Measurements from ENCODE around the gene BPIFB2.

The BPIFB2 gene

DNA sequence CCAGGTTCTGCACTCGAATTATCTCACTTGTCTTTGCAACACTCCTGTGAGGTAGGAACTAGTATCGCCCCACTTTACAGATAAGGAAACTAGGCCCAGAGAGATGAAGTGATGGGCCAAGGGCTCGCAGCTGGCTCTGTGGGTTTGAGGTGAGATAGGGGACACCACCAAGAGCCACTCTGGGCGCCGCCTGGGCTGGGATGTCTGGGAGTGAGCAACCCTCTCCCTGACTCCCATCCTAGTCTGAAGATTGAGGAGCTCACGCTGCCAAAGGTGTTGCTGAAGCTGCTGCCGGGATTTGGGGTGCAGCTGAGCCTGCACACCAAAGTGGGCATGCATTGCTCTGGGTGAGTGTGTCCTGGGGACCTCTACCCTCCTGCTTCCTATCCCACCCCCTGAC, 51.6 kb downstream of the BPIFB2 start:
- Mint-ChIP-seq H3K36me3 (ENCODE audit: low read depth) (no peaks in the 10 kb centered on the region), H3K27me3 (no peaks in the 10 kb centered on the region)
- intact Hi-C loops (cut with micrococcal nuclease) = no loop called here

DNA sequence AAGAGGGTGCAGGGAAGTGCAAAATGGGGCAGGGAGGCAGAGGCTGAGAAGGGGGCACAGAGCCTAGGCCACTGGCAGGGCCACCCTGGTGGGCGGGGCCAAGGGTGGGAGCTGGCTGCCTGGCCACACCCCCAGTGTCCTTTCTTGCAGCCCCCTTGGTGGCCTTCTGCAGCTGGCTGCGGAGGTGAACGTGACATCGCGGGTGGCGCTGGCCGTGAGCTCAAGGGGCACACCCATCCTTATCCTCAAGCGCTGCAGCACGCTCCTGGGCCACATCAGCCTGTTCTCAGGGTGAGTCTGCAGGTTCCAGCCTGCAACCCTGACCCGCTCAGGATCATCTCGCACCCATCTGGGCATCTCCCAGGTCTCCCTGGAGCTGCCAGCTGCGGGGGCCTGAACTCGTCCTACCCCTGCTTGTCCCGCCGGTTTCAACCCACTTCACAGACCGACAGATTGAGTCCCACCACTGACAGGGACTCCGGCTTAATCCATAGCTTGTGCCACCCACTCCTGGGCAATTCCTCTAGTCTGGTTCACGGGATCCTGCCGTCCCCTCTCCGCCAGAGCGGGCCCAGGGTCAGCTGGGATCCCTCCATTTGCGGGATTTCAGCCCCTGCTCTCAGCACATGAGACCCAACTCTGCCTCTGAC, 52.4 kb downstream of the BPIFB2 start:
- Mint-ChIP-seq H3K36me3 (ENCODE audit: low read depth) (no peaks in the 10 kb centered on the region), H3K4me3 (no peak overlapping the region), H3K27ac (no peak overlapping the region), H3K4me1 (ENCODE audit: low read depth) (no peaks in the 10 kb centered on the region), H3K27me3 (no peaks in the 10 kb centered on the region), H3K9me3 (no peaks in the 10 kb centered on the region)
- intact Hi-C loops (cut with micrococcal nuclease) = no loop called here

More for the DNA sequence above, 51.6 kb downstream of the BPIFB2 start:
- Mint-ChIP-seq H3K9me3 (no peaks in the 10 kb centered on the region), H3K4me3 (no peak overlapping the region), H3K4me1 (ENCODE audit: low read depth) (no peaks in the 10 kb centered on the region), H3K27ac (no peak overlapping the region)

DNA sequence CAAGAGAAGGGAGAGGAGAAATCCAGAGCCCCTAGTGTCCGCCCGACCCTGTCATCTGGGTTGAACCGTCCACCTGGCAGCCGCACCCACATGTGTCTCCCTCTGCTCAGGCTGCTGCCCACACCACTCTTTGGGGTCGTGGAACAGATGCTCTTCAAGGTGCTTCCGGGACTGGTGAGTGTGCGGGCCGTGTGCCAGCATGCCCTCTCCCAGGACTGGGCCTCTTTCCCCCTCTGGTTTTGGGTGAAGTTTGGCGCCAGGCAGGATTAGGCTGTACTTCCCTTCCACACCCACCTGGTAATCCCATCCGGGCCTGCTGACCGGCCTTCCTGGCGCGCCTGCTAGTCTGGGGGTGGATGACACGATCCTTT, 54.1 kb downstream of the BPIFB2 start:
- Mint-ChIP-seq H3K4me3 (no peak overlapping the region), H3K36me3 (ENCODE audit: low read depth) (no peaks in the 10 kb centered on the region), H3K27me3 (no peaks in the 10 kb centered on the region), H3K4me1 (ENCODE audit: low read depth) (no peaks in the 10 kb centered on the region), H3K27ac (no peak overlapping the region), H3K9me3 (no peaks in the 10 kb centered on the region)
- intact Hi-C loops (cut with micrococcal nuclease) = no loop called here

DNA sequence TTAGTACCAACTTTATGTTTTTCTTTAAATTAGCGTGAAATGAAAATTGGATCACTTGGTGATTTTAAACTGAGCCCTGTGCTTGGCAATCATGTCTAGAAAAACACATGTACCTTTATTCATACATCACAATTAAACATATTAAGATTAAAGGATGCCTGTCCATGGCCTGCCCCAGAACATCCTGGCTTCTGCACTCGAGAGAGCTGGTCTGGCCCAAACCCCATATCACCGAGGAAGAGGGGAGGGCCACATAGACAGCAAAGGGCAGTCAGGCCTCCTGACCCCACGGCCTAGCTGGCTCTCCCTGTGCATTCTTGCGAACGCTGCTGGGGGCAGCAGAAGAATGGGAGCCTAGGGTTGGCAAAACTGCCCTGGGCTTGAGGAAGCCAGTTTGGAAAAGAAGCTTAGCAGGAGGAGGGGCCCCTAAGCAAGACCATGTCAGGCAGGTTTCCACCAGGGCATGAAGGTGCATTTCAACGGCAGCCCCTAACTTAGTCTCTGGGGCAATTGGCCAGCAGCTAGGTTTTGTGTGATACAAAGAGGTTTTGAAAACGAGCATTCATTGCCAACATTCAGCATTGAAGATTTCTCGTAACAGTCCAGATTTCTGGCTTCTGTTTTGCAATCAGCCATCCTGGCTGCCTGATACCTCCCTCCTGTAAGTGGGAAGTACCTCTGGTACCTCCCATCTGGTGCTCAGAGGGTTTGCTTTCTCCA, 54.8 kb downstream of the BPIFB2 start:
- no peaks in the 10 kb centered on the region for H3K9me3 Mint-ChIP-seq
- H3K27ac Mint-ChIP-seq = no peak overlapping the region
- H3K36me3 Mint-ChIP-seq (ENCODE audit: low read depth) = no peaks in the 10 kb centered on the region
- no peak overlapping the region for H3K4me3 Mint-ChIP-seq
- intact Hi-C loops (cut with micrococcal nuclease) = no loop called here
- H3K4me1 Mint-ChIP-seq (ENCODE audit: low read depth) = peaks cover under 1% of the 10 kb centered on the region
- no peaks in the 10 kb centered on the region for H3K27me3 Mint-ChIP-seq

DNA sequence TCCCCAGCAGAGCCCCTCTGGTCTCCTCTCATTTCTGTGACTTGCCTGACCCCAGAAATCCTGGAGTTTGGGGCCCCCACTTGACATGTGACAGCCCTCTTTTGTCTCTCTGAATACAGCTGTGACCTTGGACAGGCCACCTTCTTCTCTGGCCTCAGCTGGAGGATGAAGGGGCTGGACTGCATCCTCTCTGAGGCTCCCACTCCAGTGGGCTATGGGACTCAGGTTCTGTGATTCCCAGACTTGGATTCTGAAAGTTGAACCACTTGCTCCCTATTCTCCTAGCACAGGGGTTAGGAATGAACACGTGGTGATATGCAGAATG, 55.3 kb downstream of the BPIFB2 start:
- H3K27me3 Mint-ChIP-seq = no peaks in the 10 kb centered on the region
- H3K9me3 Mint-ChIP-seq = no peaks in the 10 kb centered on the region
- H3K27ac Mint-ChIP-seq = no peak overlapping the region

DNA sequence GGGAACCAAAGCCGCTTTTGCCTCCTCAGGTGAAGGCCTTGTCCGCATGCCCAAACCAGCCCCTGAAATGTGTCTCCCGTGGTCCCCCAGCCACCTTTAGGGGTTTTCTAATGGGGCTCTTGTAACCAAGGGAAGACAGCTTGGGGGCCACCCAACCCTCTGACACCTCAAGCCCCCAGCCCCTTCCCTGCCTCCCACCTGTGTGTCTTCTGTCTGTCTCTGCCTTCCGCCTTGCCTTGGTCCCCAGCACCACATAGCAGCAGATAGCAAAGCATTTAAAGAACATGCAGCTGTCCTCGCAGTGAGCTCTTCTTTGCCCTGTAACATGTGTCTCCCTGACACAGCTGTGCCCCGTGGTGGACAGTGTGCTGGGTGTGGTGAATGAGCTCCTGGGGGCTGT, 55.8 kb downstream of the BPIFB2 start:
- H3K4me1 Mint-ChIP-seq (ENCODE audit: low read depth) = peaks cover 11% of the 10 kb centered on the region
- no peaks in the 10 kb centered on the region for H3K9me3 Mint-ChIP-seq
- H3K36me3 Mint-ChIP-seq (ENCODE audit: low read depth) = no peaks in the 10 kb centered on the region
- no peak overlapping the region for H3K27ac Mint-ChIP-seq
- H3K27me3 Mint-ChIP-seq = no peaks in the 10 kb centered on the region
- no peak overlapping the region for H3K4me3 Mint-ChIP-seq
- intact Hi-C loops (cut with micrococcal nuclease) = no loop called here

More for the DNA sequence above, 55.3 kb downstream of the BPIFB2 start:
- no peaks in the 10 kb centered on the region for H3K36me3 Mint-ChIP-seq (ENCODE audit: low read depth)
- intact Hi-C loops (cut with micrococcal nuclease) = no loop called here
- H3K4me3 Mint-ChIP-seq = no peak overlapping the region
- peaks cover 6% of the 10 kb centered on the region for H3K4me1 Mint-ChIP-seq (ENCODE audit: low read depth)

DNA sequence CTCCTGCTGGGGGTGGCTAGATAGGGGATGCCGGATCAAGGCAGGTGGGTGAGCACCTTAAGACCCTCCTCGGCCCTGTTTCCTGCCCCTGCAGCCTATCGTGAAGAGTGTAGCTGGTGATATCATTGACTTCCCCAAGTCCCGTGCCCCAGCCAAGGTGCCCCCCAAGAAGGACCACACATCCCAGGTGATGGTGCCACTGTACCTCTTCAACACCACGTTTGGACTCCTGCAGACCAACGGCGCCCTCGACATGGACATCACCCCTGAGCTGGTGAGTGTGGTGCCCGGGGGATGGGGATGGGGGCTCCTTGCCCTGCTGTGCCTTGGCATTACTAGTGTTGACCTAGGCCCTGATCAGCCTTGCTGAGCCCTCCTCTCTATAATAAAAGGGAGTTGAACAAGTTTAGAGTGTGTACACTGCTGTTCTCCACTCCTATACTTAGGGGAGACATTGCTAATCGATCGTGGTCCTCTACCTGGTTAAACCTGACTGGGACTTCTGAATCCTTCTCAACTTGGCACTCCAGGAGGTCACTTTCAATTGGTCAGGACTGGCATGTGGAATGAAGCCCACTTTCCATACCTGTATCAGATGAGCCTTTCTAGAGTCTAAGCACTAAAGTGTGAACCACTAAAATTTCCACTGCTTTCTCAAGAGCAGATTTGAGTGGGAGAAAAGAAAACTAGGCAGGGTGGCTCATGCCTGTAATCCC, 57.2 kb downstream of the BPIFB2 start:
- intact Hi-C loops (cut with micrococcal nuclease) = no loop called here
- Mint-ChIP-seq H3K9me3 (no peaks in the 10 kb centered on the region), H3K27me3 (peaks cover 2% of the 10 kb centered on the region), H3K36me3 (ENCODE audit: low read depth) (no peaks in the 10 kb centered on the region), H3K4me1 (ENCODE audit: low read depth) (peaks cover 13% of the 10 kb centered on the region), H3K27ac (no peak overlapping the region), H3K4me3 (no peak overlapping the region)

DNA sequence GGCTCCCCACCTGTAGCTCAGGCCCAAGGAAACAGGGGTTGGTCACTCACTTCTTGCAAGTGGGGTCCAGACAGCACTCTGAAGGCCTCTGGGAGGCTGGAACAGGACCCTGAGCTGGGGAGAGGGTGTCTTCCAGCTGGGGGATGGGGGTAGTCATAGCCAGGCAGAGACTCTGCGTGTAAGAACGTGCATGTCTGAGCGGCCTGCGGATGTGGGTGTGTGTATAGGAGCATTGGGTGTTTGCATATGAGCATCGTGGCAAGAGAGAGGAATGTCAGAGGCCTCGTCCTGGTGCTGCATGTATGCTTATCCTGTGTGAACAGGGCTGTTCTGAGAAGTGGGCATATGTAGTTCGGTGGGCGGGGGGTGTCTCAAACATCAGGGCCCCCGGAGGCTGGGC, 58.3 kb downstream of the BPIFB2 start:
- no peaks in the 10 kb centered on the region for H3K36me3 Mint-ChIP-seq (ENCODE audit: low read depth)
- H3K27me3 Mint-ChIP-seq = peaks cover 2% of the 10 kb centered on the region
- intact Hi-C loops (cut with micrococcal nuclease) = no loop called here
- H3K27ac Mint-ChIP-seq = no peak overlapping the region
- no peaks in the 10 kb centered on the region for H3K9me3 Mint-ChIP-seq
- no peak overlapping the region for H3K4me3 Mint-ChIP-seq
- peaks cover 13% of the 10 kb centered on the region for H3K4me1 Mint-ChIP-seq (ENCODE audit: low read depth)

DNA sequence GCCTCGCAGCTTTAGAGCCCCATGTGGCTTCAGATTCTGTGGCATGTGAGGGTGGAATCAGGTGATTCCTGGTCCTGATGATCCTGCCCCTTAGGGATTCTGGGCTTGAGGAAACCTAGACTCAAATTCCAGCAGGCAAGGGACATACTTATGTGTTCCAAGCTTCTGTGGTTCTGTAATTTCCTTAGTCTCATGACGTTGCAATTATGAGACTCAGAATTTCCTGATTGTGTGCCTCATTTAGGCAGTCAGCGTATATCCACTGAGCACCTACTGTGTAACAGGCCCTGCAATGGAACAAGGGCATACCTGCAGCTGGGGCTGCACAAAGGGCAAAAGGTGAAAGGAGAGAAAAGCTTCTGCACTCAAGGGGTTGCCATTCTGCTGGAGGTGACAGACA, 60.3 kb downstream of the BPIFB2 start:
- Mint-ChIP-seq H3K4me1 (ENCODE audit: low read depth) (peaks cover 13% of the 10 kb centered on the region), H3K36me3 (ENCODE audit: low read depth) (no peaks in the 10 kb centered on the region), H3K9me3 (no peaks in the 10 kb centered on the region), H3K27me3 (peaks cover 2% of the 10 kb centered on the region), H3K4me3 (no peak overlapping the region), H3K27ac (no peak overlapping the region)
- intact Hi-C loops (cut with micrococcal nuclease) = no loop called here

DNA sequence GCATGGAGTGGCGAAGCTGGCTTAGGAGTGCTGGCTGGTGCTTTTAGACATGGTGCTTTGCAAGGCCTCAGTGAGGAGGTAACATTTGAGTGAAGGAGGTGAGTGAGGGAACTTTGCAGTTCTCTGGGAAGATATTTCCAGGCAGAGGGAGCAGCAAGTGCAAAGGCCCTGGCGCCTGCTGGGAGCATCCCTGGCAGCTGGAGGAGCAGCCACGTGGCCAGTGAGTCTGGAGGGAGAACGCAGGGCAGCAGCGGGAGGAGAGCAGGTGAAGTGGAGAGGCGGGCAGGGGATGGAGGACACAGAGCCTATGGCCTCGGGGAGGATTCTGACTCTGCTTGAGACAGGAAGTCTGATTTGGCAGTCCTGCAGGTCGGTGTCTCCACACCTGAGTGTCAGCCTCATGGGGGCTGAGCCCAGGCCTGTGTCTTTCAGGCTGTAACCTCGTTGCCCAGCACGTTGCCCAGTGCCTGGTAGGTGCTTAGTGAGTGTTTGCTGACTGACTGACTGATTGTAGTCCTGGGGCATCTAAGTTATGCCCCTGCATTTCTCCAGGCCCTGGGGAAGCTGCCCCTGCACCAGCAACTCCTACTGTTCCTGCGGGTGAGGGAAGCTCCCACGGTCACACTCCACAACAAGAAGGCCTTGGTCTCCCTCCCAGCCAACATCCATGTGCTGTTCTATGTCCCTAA, 60.9 kb downstream of the BPIFB2 start:
- Mint-ChIP-seq H3K4me1 (ENCODE audit: low read depth) (peaks cover 13% of the 10 kb centered on the region), H3K27me3 (peaks cover 2% of the 10 kb centered on the region), H3K27ac (no peak overlapping the region), H3K36me3 (ENCODE audit: low read depth) (no peaks in the 10 kb centered on the region), H3K4me3 (no peak overlapping the region), H3K9me3 (no peaks in the 10 kb centered on the region)
- intact Hi-C loops (cut with micrococcal nuclease) = no loop called here

DNA sequence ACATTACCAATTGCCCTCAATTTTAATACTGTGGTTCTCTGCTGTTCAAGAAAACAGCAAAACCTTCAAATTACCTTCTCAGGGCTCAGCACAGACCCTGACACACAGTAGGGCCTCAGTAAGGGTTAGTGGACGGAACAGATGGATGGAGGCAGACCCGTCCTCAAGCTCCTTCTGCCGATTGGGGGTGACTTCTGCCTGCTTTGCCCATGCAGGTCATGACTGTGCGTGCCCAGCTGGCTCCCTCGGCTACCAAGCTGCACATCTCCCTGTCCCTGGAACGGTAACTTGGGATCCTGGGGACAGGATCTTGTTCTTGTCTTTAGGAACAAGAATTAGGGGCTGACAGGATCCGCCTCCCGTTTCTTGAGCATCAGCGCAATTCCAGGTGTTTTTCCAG, 62.2 kb downstream of the BPIFB2 start:
- Mint-ChIP-seq H3K9me3 (no peaks in the 10 kb centered on the region), H3K4me3 (no peak overlapping the region), H3K27ac (no peak overlapping the region), H3K27me3 (peaks cover 2% of the 10 kb centered on the region), H3K36me3 (ENCODE audit: low read depth) (no peaks in the 10 kb centered on the region), H3K4me1 (ENCODE audit: low read depth) (peaks cover 13% of the 10 kb centered on the region)
- intact Hi-C loops (cut with micrococcal nuclease) = no loop called here

DNA sequence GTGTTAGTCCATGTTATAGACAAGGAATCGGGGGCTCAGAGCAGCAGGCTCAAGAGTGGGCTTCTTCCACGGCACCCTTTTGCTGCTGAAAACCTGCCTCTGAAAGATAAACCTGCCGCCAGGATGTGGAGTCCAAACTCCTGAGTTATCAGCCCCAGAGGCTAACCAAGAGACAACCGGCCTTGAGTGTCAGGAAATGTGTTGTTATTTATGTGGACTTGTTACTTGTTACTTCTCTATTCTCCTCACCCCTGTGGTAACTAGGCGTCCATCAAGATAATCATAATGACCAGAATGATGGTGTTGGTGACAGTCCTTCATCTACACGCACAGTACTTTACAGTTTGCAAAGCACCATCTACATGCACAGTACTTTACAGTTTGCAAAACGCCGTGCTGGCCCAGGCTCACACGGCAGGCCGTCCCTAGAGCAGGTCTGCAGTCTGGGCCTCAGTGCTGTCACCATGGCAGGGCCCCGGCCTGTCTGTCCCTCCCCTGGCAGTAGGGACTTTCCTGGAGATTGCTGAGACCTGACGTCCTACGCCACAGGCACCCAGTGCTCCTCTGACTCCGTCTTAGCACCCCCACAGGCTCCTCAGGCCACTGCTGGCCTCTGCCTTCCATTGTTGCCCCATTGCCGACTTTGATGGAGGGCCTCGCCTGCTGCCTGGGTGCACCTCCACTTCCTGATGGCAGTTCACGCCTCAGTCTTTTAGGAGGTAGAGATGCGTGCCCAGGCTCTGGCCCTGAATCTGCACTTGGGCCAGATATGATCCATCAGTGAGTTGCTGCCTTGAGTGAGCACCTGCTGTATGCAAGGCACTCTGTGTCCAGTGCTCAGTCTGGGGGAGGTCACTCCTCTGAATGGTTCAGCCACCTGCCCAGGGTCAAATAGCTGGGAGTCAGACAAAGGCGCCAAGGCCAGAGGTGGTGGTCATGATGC, 62.9 kb downstream of the BPIFB2 start:
- H3K36me3 Mint-ChIP-seq (ENCODE audit: low read depth) = no peaks in the 10 kb centered on the region
- H3K4me3 Mint-ChIP-seq = no peak overlapping the region
- no peaks in the 10 kb centered on the region for H3K9me3 Mint-ChIP-seq
- H3K4me1 Mint-ChIP-seq (ENCODE audit: low read depth) = peaks cover 13% of the 10 kb centered on the region
- intact Hi-C loops (cut with micrococcal nuclease) = no loop called here
- H3K27ac Mint-ChIP-seq = no peak overlapping the region
- H3K27me3 Mint-ChIP-seq = peaks cover 2% of the 10 kb centered on the region

DNA sequence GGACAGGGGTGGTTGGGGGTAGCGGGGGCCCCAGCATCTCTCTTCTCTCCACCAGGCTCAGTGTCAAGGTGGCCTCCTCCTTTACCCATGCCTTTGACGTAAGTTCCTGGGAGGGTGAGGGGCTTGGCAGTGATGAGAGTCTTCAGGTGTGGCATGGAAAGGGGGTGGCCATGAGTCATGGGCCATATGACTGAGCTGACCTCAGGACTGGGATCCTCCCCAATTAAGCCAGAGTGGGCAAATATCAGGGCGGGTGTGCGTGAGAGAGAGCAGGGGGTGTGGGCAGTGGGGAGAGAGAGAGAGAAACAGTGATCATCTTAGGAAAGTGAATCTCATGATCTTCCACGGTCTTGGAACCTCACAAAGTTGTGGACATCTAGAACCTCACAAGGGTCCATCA, 63.7 kb downstream of the BPIFB2 start:
- no peak overlapping the region for H3K27ac Mint-ChIP-seq
- no peaks in the 10 kb centered on the region for H3K36me3 Mint-ChIP-seq (ENCODE audit: low read depth)
- intact Hi-C loops (cut with micrococcal nuclease) = no loop called here
- no peak overlapping the region for H3K4me3 Mint-ChIP-seq
- peaks cover 13% of the 10 kb centered on the region for H3K4me1 Mint-ChIP-seq (ENCODE audit: low read depth)
- H3K9me3 Mint-ChIP-seq = no peaks in the 10 kb centered on the region
- peaks cover 2% of the 10 kb centered on the region for H3K27me3 Mint-ChIP-seq
